Measurements from ENCODE around the gene SCGB3A1. TPM values are rescaled to one million over a fixed set of nuclear protein-coding genes. Genes with fewer than 3 reads are reported as not detected.
A peak's percentile ranks its signal among the peaks of the same experiment; 100 is the strongest.

SCGB3A1 gene
- total RNA-seq, 1 donor from 2014 or later: not detected

DNA sequence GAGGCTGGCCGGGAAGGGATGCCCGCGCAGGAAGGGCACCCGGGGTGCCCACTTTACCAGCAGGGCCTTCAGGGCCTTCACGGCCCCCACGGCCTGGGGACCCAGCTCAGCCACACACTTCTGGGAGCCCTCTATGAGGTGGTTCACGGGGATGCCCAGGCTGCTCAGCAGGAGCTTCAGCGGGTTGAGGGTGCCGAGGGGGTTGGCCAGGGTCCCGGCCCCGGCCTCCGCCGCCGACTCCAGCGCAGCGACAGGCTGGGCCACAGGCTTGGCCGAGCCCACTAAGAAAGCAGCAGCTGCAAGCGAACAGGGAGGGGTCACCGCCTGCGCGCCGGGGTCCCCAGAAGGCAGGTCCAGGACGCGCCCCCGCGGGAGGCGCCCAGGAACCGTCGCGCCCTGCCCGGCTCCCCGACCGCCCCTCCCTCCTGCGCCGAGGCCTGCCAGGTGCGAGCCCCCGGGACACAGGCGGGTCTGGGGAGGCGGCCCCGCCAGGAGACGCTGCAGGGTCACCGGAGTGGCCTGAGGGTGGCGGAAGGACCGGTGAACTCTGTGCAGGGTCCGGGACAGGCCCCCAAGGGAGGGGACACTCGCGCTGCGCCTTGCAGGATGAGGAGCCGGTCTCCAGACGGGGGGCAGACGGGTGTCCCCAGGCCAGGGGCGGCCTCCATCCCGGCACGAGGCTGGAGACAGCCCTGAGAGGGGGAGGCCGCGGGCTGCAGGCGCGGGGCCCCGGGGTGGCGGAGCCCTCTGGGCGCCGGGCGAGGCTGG, 572 bp downstream of the SCGB3A1 start:
- no peak for DNase-seq (ENCODE audit: low spot score)

- DNase-seq (ENCODE audit: low spot score): no peak
Observed at GRCh38 chr5:180589771-180590542, 1.3 kb downstream of the SCGB3A1 start.

DNA sequence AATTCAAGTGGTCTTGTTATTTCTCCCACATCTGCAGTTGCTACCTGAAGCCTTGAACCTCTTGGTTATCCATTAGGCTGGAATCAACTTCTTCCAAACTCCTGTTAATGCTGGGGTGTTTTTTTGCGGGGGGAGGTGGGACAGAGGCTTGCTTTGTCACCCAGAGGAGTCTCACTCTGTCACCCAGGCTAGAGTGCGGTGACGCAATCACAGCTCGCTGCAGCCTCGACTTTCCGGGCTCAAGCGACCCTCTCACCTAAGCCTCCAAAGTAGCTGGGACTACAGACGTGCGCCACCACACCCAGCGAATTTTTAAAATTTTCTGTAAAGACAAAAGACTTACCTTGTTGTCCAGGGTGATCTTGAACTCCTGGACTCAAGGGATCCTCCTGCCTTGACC, 4.4 kb downstream of the SCGB3A1 start:
- DNase-seq (ENCODE audit: low spot score): no peak

DNA sequence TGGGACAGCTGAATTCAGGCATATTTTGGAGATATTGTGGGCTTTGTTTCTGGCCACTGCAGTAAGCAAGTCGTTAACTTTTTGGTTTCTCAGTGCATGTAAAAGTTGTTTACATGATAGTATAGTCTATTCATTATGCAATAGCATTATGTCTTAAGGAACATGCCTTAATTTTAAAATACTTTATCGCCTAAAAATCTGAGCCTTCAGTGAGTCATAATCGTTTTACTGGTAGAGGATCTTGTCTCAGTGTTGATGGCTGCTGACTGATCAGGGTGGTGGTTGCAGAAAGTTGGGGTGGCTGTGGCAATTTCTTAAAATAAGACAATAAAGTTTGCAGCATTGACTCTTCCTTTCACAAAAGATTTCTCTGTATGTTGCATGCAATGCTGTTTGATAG, 5.1 kb downstream of the SCGB3A1 start:
- DNase-seq (ENCODE audit: low spot score): no peak

GRCh38 chr5:180583738-180584137, 7.6 kb downstream of the SCGB3A1 start:
- no peak for DNase-seq (ENCODE audit: low spot score)

- DNase-seq (ENCODE audit: low spot score): no peak
Observed at GRCh38 chr5:180580681-180581080, 10.6 kb downstream of the SCGB3A1 start.

- no peak for DNase-seq (ENCODE audit: low spot score)
Observed at GRCh38 chr5:180575571-180575970, 15.7 kb downstream of the SCGB3A1 start.

DNA sequence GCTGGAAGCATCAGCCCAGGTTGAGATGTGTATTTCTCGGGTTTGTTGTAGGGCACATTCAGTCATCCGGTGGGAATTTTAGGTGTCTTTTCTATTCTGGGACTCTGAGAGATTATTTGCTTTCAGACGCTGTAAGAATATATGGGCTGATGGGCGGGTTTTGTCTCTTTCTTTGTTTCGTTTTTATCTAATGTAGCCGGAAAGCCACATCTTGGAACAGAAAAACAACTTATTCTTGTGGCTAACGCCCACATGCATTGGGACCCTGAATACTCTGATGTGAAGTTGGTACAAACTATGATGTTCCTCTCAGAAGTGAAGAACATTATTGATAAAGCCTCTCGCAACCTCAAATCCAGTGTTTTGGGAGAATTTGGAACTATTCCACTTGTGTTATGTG, 22.4 kb downstream of the SCGB3A1 start:
- no peak for DNase-seq (ENCODE audit: low spot score)

DNA sequence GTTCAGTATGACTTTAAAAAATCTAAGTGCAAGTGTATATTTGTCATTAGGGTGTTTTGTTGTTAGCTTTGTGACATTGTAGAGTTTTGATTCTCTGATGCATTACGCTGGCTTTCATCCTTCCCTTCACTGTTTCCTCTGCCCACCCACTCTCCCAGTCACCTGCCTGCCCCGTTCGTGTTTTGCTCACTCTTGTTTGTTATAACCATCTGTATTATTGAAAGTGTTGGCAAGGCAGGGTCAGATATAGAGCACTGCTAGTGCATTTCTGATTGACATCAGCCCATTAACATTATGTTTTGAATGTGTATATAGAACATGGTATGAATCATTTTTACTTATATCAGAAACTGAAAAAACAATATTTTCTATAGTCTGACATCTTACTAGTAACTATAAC, 27.3 kb downstream of the SCGB3A1 start:
- no peak for DNase-seq (ENCODE audit: low spot score)

DNA sequence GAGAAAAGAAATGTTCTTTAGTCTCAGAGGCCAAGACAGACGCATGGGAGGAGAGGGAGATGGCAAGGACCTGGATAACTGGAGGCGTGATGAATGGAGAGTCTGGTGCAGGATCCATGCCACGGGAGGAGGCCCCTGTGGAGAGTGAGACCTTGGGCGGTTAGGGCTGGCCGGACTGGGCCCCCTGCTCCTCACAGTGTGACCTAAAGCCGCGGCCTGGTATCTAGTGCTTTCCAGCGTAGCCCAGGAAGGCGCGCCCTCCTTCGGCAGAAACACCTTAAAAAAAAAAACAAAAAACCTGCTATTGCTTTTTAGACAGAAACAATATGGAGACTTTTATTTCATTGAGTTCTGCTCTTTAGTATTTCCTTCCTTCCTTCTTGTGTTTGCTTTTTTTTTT, 33.1 kb downstream of the SCGB3A1 start:
- DNase-seq (ENCODE audit: low spot score): no peak

GRCh38 chr5:180557217-180557809, 34.0 kb downstream of the SCGB3A1 start:
- no peak for DNase-seq (ENCODE audit: low spot score)

DNA sequence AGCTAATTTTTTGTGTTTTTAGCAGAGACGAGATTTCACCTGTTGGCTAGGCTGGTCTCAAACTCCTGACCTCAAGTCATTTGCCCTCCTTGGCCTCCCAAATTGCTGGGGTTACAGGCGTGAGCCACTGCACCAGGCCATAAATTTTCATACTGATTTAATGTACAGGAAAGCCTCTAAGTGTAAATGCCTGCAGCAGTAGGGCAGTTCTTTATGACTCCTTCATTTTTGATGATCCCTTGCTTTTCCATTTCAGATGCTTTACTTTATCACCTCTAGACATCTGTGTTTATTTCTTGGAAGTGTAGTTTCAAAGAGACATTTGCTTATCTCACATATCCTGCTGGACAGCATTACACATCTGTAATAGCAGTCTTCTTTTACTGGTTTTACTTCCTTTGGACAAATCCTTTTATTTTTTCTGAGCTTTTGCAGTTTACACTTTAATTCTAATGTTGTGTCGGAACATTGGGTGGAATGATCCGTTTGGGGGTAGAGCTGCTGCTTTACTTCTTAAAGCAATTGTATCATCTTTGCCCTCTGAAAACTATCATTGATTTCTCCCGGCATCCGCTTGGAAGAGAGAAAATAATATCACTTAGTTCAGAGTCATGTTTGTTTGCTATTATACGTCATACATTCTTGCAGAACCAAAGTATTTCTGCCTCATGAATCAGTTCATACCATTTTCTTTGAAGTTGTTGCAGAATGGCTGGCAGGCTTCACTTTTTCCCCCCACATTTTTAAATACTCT, 36.0 kb downstream of the SCGB3A1 start:
- DNase-seq (ENCODE audit: low spot score): peak; percentile 63

DNA sequence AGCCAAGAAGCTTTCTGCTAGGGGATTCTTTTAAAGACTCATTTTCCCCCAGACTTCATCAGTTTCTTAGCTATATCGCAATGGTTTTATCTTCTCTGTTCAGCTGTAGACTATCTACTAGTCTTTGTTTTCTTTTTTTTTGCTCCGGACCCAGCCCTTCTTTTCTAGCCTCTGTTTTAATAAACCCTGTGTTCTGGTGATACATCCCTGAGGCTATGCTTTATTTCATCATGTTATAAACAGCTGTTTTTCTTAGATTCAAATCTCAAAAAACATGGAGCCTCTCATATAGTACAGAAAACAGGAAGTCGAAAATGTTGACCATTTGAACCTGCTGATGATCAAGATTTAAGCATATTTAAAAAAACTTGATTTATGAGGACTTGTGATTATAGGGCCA, 37.8 kb downstream of the SCGB3A1 start:
- no peak for DNase-seq (ENCODE audit: low spot score)

- no peak for DNase-seq (ENCODE audit: low spot score)
Observed at GRCh38 chr5:180548563-180548962, 42.7 kb downstream of the SCGB3A1 start.

GRCh38 chr5:180545248-180545647, 46.1 kb downstream of the SCGB3A1 start:
- no peak for DNase-seq (ENCODE audit: low spot score)

- DNase-seq (ENCODE audit: low spot score): no peak
Observed at GRCh38 chr5:180541710-180542109, 49.6 kb downstream of the SCGB3A1 start.

Other genes with a start within 250 kb of the SCGB3A1 start
- 170 TPM for gene GFPT2, start 238.2 kb downstream of the SCGB3A1 start, total RNA-seq (ENCODE audit: insufficient read depth, low replicate concordance)
- 18.8 TPM for gene CNOT6, start 97.1 kb downstream of the SCGB3A1 start, total RNA-seq (ENCODE audit: insufficient read depth, low replicate concordance)
- gene FLT4, start 58.1 kb upstream of the SCGB3A1 start, total RNA-seq (ENCODE audit: insufficient read depth, low replicate concordance): 0.48 TPM
- not detected for gene OR2Y1, start 148.6 kb upstream of the SCGB3A1 start, total RNA-seq (ENCODE audit: insufficient read depth, low replicate concordance)
- 98.7 TPM for gene MGAT1, start 211.3 kb upstream of the SCGB3A1 start, total RNA-seq (ENCODE audit: insufficient read depth, low replicate concordance)